ENCODE data around the gene CHRND.

CHRND gene

GRCh38 chr2:232488097-232488711, 37.8 kb upstream of the CHRND start:
- DNase-seq (ENCODE audit: low read depth) = no peak

GRCh38 chr2:232488721-232489300, 37.1 kb upstream of the CHRND start:
- DNase-seq (ENCODE audit: low read depth) = no peak

- no peak for DNase-seq (ENCODE audit: low read depth)
These were observed 36.3 kb upstream of the CHRND start for GRCh38 chr2:232489516-232490220.

- DNase-seq (ENCODE audit: low read depth) = no peak
These were observed 35.5 kb upstream of the CHRND start for GRCh38 chr2:232490221-232491138.

GRCh38 chr2:232491139-232491780, 34.7 kb upstream of the CHRND start:
- DNase-seq (ENCODE audit: low read depth) = no peak

GRCh38 chr2:232492236-232492848, 33.6 kb upstream of the CHRND start:
- no peak for DNase-seq (ENCODE audit: low read depth)

GRCh38 chr2:232492963-232493700, 32.8 kb upstream of the CHRND start:
- no peak for DNase-seq (ENCODE audit: low read depth)

- DNase-seq (ENCODE audit: low read depth) = no peak
These were observed 32.1 kb upstream of the CHRND start for GRCh38 chr2:232493701-232494474.

GRCh38 chr2:232494542-232494941, 31.4 kb upstream of the CHRND start:
- DNase-seq (ENCODE audit: low read depth) = no peak

GRCh38 chr2:232495292-232495691, 30.7 kb upstream of the CHRND start:
- DNase-seq (ENCODE audit: low read depth) = no peak

- DNase-seq (ENCODE audit: low read depth) = no peak
These were observed 29.3 kb upstream of the CHRND start for GRCh38 chr2:232496501-232497270.

GRCh38 chr2:232497348-232497747, 28.6 kb upstream of the CHRND start:
- DNase-seq (ENCODE audit: low read depth) = no peak

GRCh38 chr2:232498452-232498851, 27.5 kb upstream of the CHRND start:
- DNase-seq (ENCODE audit: low read depth) = no peak

GRCh38 chr2:232501331-232501771, 24.6 kb upstream of the CHRND start:
- no peak for DNase-seq (ENCODE audit: low read depth)

GRCh38 chr2:232501794-232502390, 24.1 kb upstream of the CHRND start:
- no peak for DNase-seq (ENCODE audit: low read depth)

GRCh38 chr2:232502511-232502910, 23.4 kb upstream of the CHRND start:
- DNase-seq (ENCODE audit: low read depth) = no peak

GRCh38 chr2:232502911-232503808, 22.8 kb upstream of the CHRND start:
- no peak for DNase-seq (ENCODE audit: low read depth)

All from amniotic epithelial cell (primary cell).